ENCODE results near the gene LYRM1.

DNA sequence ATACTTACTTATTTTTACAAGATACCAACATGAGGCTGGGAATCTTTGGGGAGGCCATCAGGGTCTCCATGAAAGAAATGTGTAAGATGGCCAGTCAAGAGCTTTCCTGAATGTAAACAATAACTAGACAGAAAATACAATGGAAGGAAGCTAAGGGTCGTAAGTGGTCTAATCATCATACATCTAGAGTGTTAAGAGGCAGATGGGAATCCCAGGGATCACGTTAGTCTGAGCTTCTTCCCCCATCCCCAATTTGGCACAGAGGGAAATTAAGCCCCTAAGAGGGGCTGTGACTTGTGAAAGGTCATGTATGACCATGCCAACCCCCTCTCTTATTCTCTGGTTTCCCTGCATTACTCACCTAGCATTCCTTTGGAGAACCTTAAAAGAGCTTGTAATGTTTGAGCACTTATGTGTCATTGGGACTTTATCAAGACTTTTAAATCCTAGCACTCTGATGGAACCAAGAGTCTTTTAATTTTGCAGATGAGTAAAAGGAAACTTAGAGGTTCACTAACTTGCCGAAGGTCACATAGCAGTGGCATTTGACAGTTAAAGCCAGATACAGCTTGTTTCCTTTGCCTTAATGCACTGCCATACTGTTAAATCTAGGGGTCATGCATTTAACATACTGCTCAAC, 46.5 kb upstream of the LYRM1 start:
- TF ChIP-seq CTCF (IDR thresholded peaks at IDR 0.05) = no peak
- no peak for TF ChIP-seq POLR2A (IDR thresholded peaks at IDR 0.05)

Data from testis (tissue), 2 donors.